ENCODE data around the gene ANKS3.
A peak's percentile ranks its signal among the peaks of the same experiment; 100 is the strongest.

ANKS3 gene

GRCh38 chr16:4656221-4656620 is 77.8 kb downstream of the ANKS3 start:
- no peak for FAIRE-seq
- TF ChIP-seq POLR2A (IDR thresholded peaks at IDR 0.05; ENCODE audit: low read depth, low read length) (no peak), TAF1 (IDR thresholded peaks at IDR 0.05; ENCODE audit: borderline replicate concordance, low read depth, low read length) (no peak), POLR2AphosphoS5 (IDR thresholded peaks at IDR 0.05; ENCODE audit: low read depth, low read length) (no peak)
- no peak for DNase-seq (ENCODE audit: insufficient read length)

GRCh38 chr16:4655801-4656200 is 78.3 kb downstream of the ANKS3 start:
- no peak for TF ChIP-seq TAF1 (IDR thresholded peaks at IDR 0.05; ENCODE audit: borderline replicate concordance, low read depth, low read length)
- TF ChIP-seq POLR2AphosphoS5 (IDR thresholded peaks at IDR 0.05; ENCODE audit: low read depth, low read length) = no peak
- no peak for TF ChIP-seq POLR2A (IDR thresholded peaks at IDR 0.05; ENCODE audit: low read depth, low read length)
- DNase-seq (ENCODE audit: insufficient read length) = no peak
- FAIRE-seq = no peak

- DNase-seq (ENCODE audit: insufficient read length) = no peak
- FAIRE-seq = no peak
- no peak for TF ChIP-seq POLR2AphosphoS5 (IDR thresholded peaks at IDR 0.05; ENCODE audit: low read depth, low read length)
- TF ChIP-seq TAF1 (IDR thresholded peaks at IDR 0.05; ENCODE audit: borderline replicate concordance, low read depth, low read length) = no peak
- TF ChIP-seq POLR2A (IDR thresholded peaks at IDR 0.05; ENCODE audit: low read depth, low read length) = no peak
Measured at GRCh38 chr16:4654964-4655590, 79.0 kb downstream of the ANKS3 start.

DNA sequence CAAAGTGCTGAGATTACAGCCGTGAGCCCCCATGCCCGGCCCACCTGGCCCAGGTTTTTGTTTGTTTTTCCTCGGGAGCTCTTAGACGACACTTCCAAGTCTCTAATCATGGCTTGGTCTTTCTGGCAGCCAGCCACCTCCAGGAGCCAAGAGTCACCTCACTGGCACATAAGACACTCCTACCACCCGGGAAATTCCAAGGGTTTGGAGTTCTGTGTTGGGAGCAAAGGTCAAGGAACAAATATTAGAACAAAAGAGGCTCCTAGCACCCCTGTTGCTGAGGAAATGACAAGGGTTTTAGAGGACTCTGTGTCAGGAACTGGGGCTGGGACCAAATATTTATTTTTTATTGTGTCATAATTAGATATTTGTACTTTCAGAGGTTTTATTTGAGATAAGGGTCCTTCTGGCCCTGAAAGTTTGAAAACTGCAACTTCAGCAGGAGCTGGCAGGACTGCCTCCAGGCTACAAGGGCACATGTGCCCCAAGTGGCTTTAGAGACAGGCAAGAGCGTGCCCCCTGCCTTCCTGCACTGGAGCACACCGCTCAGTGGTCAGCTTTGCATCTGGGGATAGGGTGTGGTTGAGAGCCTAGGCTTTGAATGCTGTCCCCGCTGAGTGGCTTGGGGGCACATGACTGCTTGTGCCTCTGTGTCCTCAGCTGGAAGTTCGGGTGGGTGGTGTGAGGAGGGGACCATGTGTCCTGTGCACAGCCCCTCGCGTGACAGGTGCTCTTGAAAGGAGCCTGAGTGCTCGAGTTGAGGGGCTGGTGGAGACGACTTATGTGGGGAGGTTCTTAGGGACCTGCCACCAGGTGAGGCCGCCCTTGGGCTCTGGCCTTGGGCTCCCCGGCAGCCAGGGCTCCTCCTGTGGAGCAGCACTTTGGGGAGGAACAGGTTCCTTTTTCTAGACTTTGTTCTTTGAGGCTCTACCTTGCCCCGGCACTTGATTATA is 79.8 kb downstream of the ANKS3 start:
- no peak for TF ChIP-seq POLR2A (IDR thresholded peaks at IDR 0.05; ENCODE audit: low read depth, low read length)
- no peak for TF ChIP-seq TAF1 (IDR thresholded peaks at IDR 0.05; ENCODE audit: borderline replicate concordance, low read depth, low read length)
- TF ChIP-seq POLR2AphosphoS5 (IDR thresholded peaks at IDR 0.05; ENCODE audit: low read depth, low read length) = no peak
- DNase-seq (ENCODE audit: insufficient read length) = no peak
- no peak for FAIRE-seq

DNA sequence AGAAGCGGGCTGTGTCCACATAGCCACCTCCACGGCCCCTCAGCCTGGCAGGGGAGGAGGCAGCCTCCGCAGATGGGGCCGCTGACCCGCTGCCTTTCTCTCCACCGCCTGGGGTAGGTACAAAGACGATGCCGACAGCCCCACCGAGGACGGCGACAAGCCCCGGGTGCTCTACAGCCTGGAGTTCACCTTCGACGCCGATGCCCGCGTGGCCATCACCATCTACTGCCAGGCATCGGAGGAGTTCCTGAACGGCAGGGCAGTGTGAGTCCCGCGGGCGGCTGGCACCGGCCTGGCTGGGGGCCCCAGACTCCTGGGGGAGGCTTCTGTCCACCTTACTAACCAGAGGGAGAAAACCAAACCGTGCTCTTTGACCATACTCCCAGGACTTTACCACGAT is 81.5 kb downstream of the ANKS3 start:
- FAIRE-seq = no peak
- TF ChIP-seq POLR2AphosphoS5 (IDR thresholded peaks at IDR 0.05; ENCODE audit: low read depth, low read length) (no peak), TAF1 (IDR thresholded peaks at IDR 0.05; ENCODE audit: borderline replicate concordance, low read depth, low read length) (no peak), POLR2A (IDR thresholded peaks at IDR 0.05; ENCODE audit: low read depth, low read length) (no peak)
- no peak for DNase-seq (ENCODE audit: insufficient read length)

GRCh38 chr16:4651827-4652226 is 82.2 kb downstream of the ANKS3 start:
- FAIRE-seq (no peak), DNase-seq (ENCODE audit: insufficient read length) (no peak)
- TF ChIP-seq POLR2A (IDR thresholded peaks at IDR 0.05; ENCODE audit: low read depth, low read length) (no peak), POLR2AphosphoS5 (IDR thresholded peaks at IDR 0.05; ENCODE audit: low read depth, low read length) (no peak), TAF1 (IDR thresholded peaks at IDR 0.05; ENCODE audit: borderline replicate concordance, low read depth, low read length) (no peak)

DNA sequence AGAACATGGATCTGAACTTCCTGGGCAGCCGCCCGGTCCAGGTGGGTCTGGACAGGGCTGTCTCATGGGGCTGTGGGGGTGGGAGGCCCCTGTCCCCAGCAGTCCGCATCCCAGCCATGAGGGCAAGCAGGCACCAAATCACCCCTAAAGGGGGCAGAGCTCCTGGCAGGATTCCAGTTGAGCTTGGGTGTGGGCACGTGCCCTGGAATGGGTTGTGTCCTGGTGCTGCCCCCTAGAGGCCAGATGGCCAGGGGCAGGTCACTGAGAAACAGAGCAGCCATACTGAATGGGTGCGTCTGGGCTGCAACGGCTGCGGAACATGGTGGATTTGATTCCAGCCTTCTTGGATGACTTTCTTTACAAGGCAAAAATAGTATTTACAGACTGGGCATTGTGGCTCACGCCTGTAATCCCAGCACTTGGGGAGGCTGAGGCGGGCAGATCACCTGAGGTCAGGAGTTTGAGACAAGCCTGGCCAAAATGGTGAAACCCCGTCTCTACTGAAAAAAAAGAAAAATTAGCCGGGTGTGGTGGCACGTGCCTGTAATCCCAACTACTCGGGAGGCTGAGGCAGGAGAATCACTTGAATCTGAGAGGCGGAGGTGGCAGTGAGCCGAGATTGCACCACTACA is 83.5 kb downstream of the ANKS3 start:
- FAIRE-seq (peak; percentile 77), DNase-seq (ENCODE audit: insufficient read length) (peak; percentile 82)

GRCh38 chr16:4649744-4650442 is 84.2 kb downstream of the ANKS3 start:
- DNase-seq (ENCODE audit: insufficient read length) (no peak), FAIRE-seq (no peak)
- TF ChIP-seq POLR2A (IDR thresholded peaks at IDR 0.05; ENCODE audit: low read depth, low read length) (no peak), TAF1 (IDR thresholded peaks at IDR 0.05; ENCODE audit: borderline replicate concordance, low read depth, low read length) (no peak), POLR2AphosphoS5 (IDR thresholded peaks at IDR 0.05; ENCODE audit: low read depth, low read length) (no peak)

DNA sequence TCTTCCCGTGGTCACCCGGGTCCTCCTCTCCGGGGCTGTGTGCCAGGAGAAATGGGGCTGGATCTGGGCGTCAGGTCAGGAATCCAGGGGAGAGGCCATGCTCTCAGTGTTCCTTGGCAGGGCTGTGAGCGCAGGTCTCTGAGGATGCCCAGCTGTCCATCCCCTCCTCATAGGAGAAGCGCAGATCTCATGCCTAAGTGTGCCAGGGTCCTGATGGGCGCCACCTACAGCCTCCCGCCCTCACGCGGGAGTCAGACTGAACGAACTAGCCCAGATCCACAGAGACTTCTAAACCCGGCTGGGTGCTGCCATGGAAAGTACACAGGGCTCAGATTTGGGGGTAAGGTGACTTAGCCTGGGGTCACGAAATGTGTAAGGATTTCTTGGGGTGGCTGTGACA is 85.2 kb downstream of the ANKS3 start:
- TF ChIP-seq POLR2A (IDR thresholded peaks at IDR 0.05; ENCODE audit: low read depth, low read length) (no peak), POLR2AphosphoS5 (IDR thresholded peaks at IDR 0.05; ENCODE audit: low read depth, low read length) (no peak), TAF1 (IDR thresholded peaks at IDR 0.05; ENCODE audit: borderline replicate concordance, low read depth, low read length) (no peak)
- FAIRE-seq = no peak
- DNase-seq (ENCODE audit: insufficient read length) = no peak

DNA sequence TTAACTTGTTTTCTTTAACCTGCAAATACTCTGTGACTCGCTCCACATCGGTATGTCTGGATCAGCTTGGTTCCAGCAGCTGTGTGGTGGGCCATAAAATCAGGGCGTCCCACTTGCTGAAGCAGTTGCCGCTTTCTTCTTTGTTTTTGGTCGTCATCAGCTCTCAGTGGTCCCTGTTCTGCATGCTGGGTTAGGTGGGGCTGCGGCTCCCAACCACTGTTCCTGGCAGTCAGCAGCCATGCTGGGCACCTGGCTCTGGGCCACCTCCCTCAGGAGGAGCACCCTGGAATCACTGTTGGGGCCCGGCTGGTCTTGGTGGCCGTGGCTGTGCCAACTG is 86.5 kb downstream of the ANKS3 start:
- no peak for FAIRE-seq
- no peak for DNase-seq (ENCODE audit: insufficient read length)
- TF ChIP-seq TAF1 (IDR thresholded peaks at IDR 0.05; ENCODE audit: borderline replicate concordance, low read depth, low read length) (no peak), POLR2AphosphoS5 (IDR thresholded peaks at IDR 0.05; ENCODE audit: low read depth, low read length) (no peak), POLR2A (IDR thresholded peaks at IDR 0.05; ENCODE audit: low read depth, low read length) (no peak)

All from GM12892 (cell line).